ENCODE measurements around the gene PCDHB11. TPM values are rescaled to one million over a fixed set of nuclear protein-coding genes. Genes with fewer than 3 reads are reported as not detected.
"Not testable (repeated sequence)": the region's sequence is repeated elsewhere in the genome, so short reads cannot be mapped to it uniquely, and the experiment has no call there.

Gene PCDHB11
- total and polyA plus RNA-seq, 2 of the 8 experiments (the other 6 are each of a cell fraction or from before 2014, with no cell fraction given), result 0.50 to 0.86 TPM

DNA sequence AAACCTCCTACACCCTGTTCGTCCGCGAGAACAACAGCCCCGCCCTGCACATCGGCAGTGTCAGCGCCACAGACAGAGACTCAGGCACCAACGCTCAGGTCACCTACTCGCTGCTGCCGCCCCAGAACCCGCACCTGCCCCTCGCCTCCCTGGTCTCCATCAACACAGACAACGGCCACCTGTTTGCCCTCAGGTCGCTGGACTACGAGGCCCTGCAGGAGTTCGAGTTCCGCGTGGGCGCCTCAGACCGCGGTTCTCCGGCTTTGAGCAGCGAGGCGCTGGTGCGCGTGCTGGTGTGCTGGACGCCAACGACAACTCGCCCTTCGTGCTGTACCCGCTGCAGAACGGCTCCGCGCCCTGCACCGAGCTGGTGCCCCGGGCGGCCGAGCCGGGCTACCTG is 42.1 kb upstream of the PCDHB11 start:
- H4K5ac ChIP-seq (ENCODE audit: insufficient read length, low read depth, low read length); H3K4me2 ChIP-seq (ENCODE audit: insufficient read depth in 1 of 2, low read depth in 2 of 2, low read length in 2 of 2); H4K20me1 ChIP-seq (replicated peaks in 1 of 2; ENCODE audit: control insufficient read depth in 1 of 2, insufficient read depth in 2 of 2, low read length in 2 of 2); H3K56ac ChIP-seq (replicated peaks; ENCODE audit: insufficient read length, low read depth, low read length); H2AK5ac ChIP-seq (ENCODE audit: low read depth, low read length); H3K23ac ChIP-seq (ENCODE audit: insufficient read length); H3K18ac ChIP-seq (ENCODE audit: extremely low read depth, low read length); H2BK20ac ChIP-seq (ENCODE audit: low read length); H3K27ac ChIP-seq (ENCODE audit: low read depth, low read length); H3K14ac ChIP-seq (ENCODE audit: insufficient read length); H2BK120ac ChIP-seq (replicated peaks; ENCODE audit: low read depth, low read length); CTCF ChIA-PET (ENCODE audit: partially characterized antibody); H3K79me2 ChIP-seq (ENCODE audit: control insufficient read depth in 1 of 2, insufficient read depth in 2 of 2, low read length in 2 of 2); H3K23me2 ChIP-seq (ENCODE audit: low read depth, low read length); H3K9ac ChIP-seq (replicated peaks in 1 of 4; ENCODE audit: extremely low read depth in 1 of 4, low read depth in 3 of 4, low read length in 3 of 4); DNase-seq (ENCODE audit: low read depth in 1 of 2, low spot score in 2 of 2); H3K9me3 ChIP-seq (ENCODE audit: insufficient read depth in 2 of 2, low read depth in 1 of 2, low read length in 1 of 2); H2BK5ac ChIP-seq (ENCODE audit: low read depth, low read length); H3K27me3 ChIP-seq (replicated peaks in 1 of 4; ENCODE audit: control insufficient read depth in 3 of 4, extremely low read depth in 1 of 4, insufficient read depth in 3 of 4, low read length in 3 of 4); H2BK15ac ChIP-seq (ENCODE audit: low read length); POLR2A ChIA-PET (ENCODE audit: partially characterized antibody); H4K91ac ChIP-seq (replicated peaks; ENCODE audit: insufficient read length, low read length); H3K36me3 ChIP-seq (ENCODE audit: control insufficient read depth in 2 of 4, insufficient read depth in 4 of 4, low read length in 3 of 4); H3K4me3 ChIP-seq (ENCODE audit: extremely low read depth in 1 of 4, insufficient read depth in 2 of 4, low read depth in 3 of 4, low read length in 4 of 4); H3K4me1 ChIP-seq (replicated peaks in 1 of 4; ENCODE audit: control insufficient read depth in 3 of 4, insufficient read depth in 4 of 4, low read length in 3 of 4); H3K79me1 ChIP-seq (ENCODE audit: low read depth, low read length); H3K4ac ChIP-seq (replicated peaks; ENCODE audit: insufficient read length, low read depth, low read length); H2AFZ ChIP-seq (ENCODE audit: low read length); H2BK12ac ChIP-seq (ENCODE audit: low read depth, low read length); H4K8ac ChIP-seq (ENCODE audit: extremely low read depth, insufficient read depth, low read length); FAIRE-seq: not testable (repeated sequence)
- WGBS, 2 experiments (ENCODE audit: extremely low coverage in 1 of 2, insufficient coverage in 1 of 2, insufficient read length in 1 of 2, insufficient replicate concordance in 2 of 2, low coverage in 1 of 2, low lambda C conversion rate in 2 of 2, missing lambda C conversion rate in 1 of 2), result 92% methylated on average over 19 of the region's 38 CpGs; no CpG with 5 or more reads in 1 of the 2 experiments

- H4K20me1 ChIP-seq (replicated peaks in 1 of 2; ENCODE audit: control insufficient read depth in 1 of 2, insufficient read depth in 2 of 2, low read length in 2 of 2); H2AFZ ChIP-seq (ENCODE audit: low read length); H3K27ac ChIP-seq (ENCODE audit: low read depth, low read length); H2BK20ac ChIP-seq (ENCODE audit: low read length); H3K9me3 ChIP-seq (ENCODE audit: insufficient read depth in 2 of 2, low read depth in 1 of 2, low read length in 1 of 2); H3K79me2 ChIP-seq (ENCODE audit: control insufficient read depth in 1 of 2, insufficient read depth in 2 of 2, low read length in 2 of 2); POLR2A ChIA-PET (ENCODE audit: partially characterized antibody); FAIRE-seq; H4K5ac ChIP-seq (ENCODE audit: insufficient read length, low read depth, low read length); H2BK15ac ChIP-seq (ENCODE audit: low read length); H3K4me3 ChIP-seq (ENCODE audit: extremely low read depth in 1 of 4, insufficient read depth in 2 of 4, low read depth in 3 of 4, low read length in 4 of 4); H3K14ac ChIP-seq (ENCODE audit: insufficient read length); H2AK5ac ChIP-seq (ENCODE audit: low read depth, low read length); H3K23ac ChIP-seq (ENCODE audit: insufficient read length); H3K4me1 ChIP-seq (replicated peaks in 1 of 4; ENCODE audit: control insufficient read depth in 3 of 4, insufficient read depth in 4 of 4, low read length in 3 of 4); H3K9ac ChIP-seq (replicated peaks in 1 of 4; ENCODE audit: extremely low read depth in 1 of 4, low read depth in 3 of 4, low read length in 3 of 4); H4K8ac ChIP-seq (ENCODE audit: extremely low read depth, insufficient read depth, low read length); H3K23me2 ChIP-seq (ENCODE audit: low read depth, low read length); H4K91ac ChIP-seq (replicated peaks; ENCODE audit: insufficient read length, low read length); H3K4me2 ChIP-seq (ENCODE audit: insufficient read depth in 1 of 2, low read depth in 2 of 2, low read length in 2 of 2); DNase-seq (ENCODE audit: low read depth in 1 of 2, low spot score in 2 of 2); H3K27me3 ChIP-seq (replicated peaks in 1 of 4; ENCODE audit: control insufficient read depth in 3 of 4, extremely low read depth in 1 of 4, insufficient read depth in 3 of 4, low read length in 3 of 4); H2BK5ac ChIP-seq (ENCODE audit: low read depth, low read length); H3K4ac ChIP-seq (replicated peaks; ENCODE audit: insufficient read length, low read depth, low read length); H2BK120ac ChIP-seq (replicated peaks; ENCODE audit: low read depth, low read length); H3K18ac ChIP-seq (ENCODE audit: extremely low read depth, low read length); H3K79me1 ChIP-seq (ENCODE audit: low read depth, low read length); H2BK12ac ChIP-seq (ENCODE audit: low read depth, low read length); H3K36me3 ChIP-seq (ENCODE audit: control insufficient read depth in 2 of 4, insufficient read depth in 4 of 4, low read length in 3 of 4); H3K56ac ChIP-seq (replicated peaks; ENCODE audit: insufficient read length, low read depth, low read length): not testable (repeated sequence)
- 94% methylated on average over 20 of the region's 28 CpGs; no CpG with 5 or more reads in 1 of the 2 experiments for WGBS, 2 experiments (ENCODE audit: extremely low coverage in 1 of 2, insufficient coverage in 1 of 2, insufficient read length in 1 of 2, insufficient replicate concordance in 2 of 2, low coverage in 1 of 2, low lambda C conversion rate in 2 of 2, missing lambda C conversion rate in 1 of 2)
- CTCF ChIA-PET (ENCODE audit: partially characterized antibody), result interaction anchor here (0.6 to 1.6 kb wide), 5 partner anchors 12 to 34 kb away, joined by 3 to 9 read pairs (median 6); partner anchors contain the start of genes PCDHB10, PCDHB5 and PCDHB9
These were observed 41.5 kb upstream of the PCDHB11 start for GRCh38 chr5:141157901-141158300.
